ENCODE measurements around the gene PPP4R4.
"Not testable (repeated sequence)": the region's sequence is repeated elsewhere in the genome, so short reads cannot be mapped to it uniquely, and the experiment has no call there.

PPP4R4 gene

DNA sequence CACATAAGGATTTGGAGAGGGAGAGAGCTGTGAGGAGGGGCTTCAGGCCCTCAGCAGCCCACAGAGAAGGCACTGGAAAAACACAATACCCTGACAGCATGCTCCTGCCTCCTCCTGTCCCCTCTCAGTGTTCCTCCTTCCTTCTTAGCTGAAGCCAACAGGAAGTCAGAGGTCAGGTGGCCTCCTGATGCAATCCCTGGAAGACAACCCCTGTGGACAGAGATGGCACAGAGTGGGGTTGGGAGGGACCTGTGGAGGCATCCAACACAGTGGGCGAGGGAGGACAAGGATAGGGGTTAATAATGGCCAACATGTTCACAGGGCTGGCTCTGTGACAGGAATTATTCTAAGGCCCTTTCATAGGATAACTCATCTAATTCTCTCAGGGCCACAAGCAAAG, 29.4 kb upstream of the PPP4R4 start:
- no peak for DNase-seq (ENCODE audit: extremely low read depth, low read depth)

DNA sequence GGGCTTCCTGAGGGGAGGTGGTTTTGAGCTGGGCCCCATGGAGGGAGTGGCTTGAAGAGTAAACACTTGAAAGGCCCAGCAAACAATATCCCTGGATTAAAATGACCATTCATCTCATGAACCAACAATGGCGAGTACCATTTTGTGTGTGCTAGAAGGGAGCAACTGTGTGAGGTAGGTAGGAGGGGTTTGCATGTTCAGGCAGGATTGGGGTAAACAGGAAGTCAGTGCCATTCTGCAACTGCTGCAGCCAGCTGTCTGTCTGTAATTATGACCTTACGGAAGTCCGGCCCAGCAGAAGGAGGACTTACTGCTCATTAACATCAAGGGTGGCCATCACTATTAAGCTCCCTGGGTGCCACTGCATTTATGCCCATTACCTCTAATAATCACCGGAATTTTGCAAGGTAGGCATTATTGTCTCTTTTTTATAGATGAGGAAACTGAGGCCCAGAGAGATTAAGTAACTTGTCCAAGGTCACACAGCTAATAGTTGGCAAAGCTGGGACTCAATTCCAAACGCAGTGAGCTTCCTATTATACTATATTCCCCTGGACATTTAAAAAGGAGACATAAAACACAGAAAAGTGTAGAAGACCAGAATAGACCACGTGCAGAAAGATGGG, 28.1 kb upstream of the PPP4R4 start:
- no peak for DNase-seq (ENCODE audit: extremely low read depth, low read depth)
- TF ChIP-seq, protein P1, sequence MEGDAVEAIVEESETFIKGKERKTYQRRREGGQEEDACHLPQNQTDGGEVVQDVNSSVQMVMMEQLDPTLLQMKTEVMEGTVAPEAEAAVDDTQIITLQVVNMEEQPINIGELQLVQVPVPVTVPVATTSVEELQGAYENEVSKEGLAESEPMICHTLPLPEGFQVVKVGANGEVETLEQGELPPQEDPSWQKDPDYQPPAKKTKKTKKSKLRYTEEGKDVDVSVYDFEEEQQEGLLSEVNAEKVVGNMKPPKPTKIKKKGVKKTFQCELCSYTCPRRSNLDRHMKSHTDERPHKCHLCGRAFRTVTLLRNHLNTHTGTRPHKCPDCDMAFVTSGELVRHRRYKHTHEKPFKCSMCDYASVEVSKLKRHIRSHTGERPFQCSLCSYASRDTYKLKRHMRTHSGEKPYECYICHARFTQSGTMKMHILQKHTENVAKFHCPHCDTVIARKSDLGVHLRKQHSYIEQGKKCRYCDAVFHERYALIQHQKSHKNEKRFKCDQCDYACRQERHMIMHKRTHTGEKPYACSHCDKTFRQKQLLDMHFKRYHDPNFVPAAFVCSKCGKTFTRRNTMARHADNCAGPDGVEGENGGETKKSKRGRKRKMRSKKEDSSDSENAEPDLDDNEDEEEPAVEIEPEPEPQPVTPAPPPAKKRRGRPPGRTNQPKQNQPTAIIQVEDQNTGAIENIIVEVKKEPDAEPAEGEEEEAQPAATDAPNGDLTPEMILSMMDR (IDR thresholded peaks at IDR 0.05; ENCODE audit: low read depth, low read length) = no peak

More for the DNA sequence above, 29.4 kb upstream of the PPP4R4 start:
- TF ChIP-seq, protein P1 (IDR thresholded peaks at IDR 0.05; ENCODE audit: low read depth, low read length) = no peak

DNA sequence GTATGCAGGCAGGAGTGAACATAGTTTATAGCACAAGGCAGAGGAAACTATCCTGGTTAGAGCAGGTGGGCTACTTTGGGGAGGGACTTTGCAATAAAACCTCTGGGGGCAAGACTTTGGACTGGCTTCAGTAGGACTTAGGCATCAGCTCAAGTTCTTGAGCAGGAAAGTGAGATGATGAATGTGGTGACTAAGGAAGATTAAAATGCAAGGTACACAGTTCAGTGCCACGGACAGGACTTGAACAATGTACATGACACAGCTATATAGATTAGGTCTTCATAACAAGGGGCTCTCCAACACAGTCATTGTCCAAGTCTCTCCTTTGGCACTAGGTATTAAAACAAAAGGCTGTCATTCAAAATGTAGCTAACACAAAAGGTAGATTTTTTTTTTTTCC, 21.4 kb upstream of the PPP4R4 start:
- TF ChIP-seq, protein P1 (IDR thresholded peaks at IDR 0.05; ENCODE audit: low read depth, low read length) = no peak
- DNase-seq (ENCODE audit: extremely low read depth, low read depth) = no peak

DNA sequence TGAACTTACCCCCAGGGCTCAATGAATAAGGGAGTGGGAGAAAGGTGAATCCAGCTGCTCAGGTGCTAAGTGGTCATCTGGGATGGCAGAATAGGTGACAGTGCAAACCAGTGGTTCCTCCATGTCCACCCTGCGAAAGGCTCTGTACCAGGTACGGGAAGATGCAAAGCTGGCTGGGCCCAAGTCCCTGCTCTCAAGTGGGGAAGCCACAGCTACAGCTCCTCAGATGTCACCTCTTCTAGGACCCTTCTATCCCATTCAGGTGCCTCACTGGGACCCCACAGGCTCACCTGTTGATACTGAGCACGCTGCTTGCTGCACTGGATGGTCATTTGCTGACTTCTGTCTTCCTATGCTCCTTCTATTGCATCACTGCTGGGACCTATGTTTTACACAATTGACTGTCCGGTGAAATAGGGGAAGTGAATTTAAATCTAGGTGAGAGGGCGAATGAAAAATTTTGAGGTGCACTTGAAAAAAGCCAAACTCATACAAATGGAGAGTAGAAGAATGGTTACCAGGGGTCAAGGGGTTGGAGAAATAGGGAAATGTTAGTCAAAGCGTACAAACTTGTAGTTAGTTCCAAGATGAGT, 20.3 kb upstream of the PPP4R4 start:
- DNase-seq (ENCODE audit: extremely low read depth, low read depth) = no peak
- TF ChIP-seq, protein P1 (IDR thresholded peaks at IDR 0.05; ENCODE audit: low read depth, low read length) = no peak

DNA sequence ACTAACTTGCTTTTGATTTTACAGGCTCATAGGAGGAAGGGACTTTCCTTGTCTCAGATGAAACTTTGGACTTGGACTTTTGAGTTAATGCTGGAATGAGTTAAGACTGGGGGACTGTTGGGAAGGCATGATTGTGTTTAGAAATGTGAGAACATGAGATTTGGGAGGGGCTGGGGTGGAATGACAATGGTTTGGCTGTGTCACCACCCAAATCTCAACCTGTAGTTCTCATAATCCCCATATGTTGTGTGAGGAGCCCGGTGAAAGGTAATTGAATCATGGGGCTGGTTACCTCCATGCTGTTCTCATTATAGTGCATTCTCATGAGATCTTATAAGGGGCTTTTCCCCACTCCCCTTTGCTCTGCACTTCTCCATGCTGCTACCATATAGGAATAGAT, 18.0 kb upstream of the PPP4R4 start:
- not testable (repeated sequence) for DNase-seq (ENCODE audit: extremely low read depth, low read depth)

DNA sequence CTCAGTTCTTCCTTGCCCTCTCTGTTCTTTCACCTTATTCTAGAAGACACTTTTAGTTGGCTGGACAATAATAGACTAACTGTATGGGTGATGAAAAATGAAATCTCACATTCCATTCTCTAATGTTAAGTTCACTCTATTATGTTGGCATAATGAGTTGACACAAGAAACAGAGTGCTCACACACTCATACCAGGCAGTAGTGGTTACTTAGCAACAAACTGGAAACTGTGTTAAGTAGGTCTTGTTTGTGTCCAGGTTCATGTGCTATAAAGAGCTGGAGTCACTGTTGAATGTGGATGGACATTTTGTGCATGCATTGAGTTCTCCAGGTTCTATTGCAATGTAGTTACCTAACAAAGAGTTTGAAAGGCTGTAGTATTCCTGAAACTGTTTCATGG, 16.9 kb upstream of the PPP4R4 start:
- no peak for DNase-seq (ENCODE audit: extremely low read depth, low read depth)
- TF ChIP-seq, protein P1 (IDR thresholded peaks at IDR 0.05; ENCODE audit: low read depth, low read length) = no peak

DNA sequence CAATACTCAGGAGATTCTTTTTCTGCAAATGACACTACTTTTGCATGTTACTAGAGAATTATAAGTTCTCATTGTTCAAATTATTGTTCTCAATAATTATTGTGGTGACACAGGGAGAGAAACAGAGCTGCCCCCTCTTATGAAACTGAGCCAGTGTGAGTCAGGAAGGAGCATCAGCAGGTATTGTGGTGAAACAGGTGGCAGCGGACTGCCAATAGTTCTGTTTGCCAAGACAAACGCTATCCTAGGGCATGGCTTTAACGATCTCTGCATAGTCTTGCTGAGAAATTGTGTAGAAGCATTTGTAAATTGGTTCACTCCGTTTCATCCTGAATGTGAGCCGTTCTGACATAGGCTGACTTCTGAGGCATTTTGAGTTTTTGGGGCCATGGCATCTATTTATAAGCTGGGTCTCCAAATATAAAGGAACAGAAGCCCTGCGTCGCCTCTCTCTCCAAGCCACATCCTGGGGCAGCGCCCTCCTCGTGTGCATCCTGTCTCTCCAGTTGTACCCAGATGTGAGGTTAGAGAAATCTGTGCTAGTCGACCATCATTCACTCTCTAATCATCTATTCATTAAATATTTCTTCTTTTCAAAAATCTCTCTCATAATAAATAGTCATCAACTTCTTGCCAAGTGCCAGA, 15.8 kb upstream of the PPP4R4 start:
- no peak for DNase-seq (ENCODE audit: extremely low read depth, low read depth)
- TF ChIP-seq, protein P1 (IDR thresholded peaks at IDR 0.05; ENCODE audit: low read depth, low read length) = no peak

All from AG09319 (cell line).